ENCODE results near the gene RLN3. TPM values are rescaled to one million over a fixed set of nuclear protein-coding genes. Genes with fewer than 3 reads are reported as not detected.

RLN3 gene
- total RNA-seq, 4 donors from 2014 or later = not detected

DNA sequence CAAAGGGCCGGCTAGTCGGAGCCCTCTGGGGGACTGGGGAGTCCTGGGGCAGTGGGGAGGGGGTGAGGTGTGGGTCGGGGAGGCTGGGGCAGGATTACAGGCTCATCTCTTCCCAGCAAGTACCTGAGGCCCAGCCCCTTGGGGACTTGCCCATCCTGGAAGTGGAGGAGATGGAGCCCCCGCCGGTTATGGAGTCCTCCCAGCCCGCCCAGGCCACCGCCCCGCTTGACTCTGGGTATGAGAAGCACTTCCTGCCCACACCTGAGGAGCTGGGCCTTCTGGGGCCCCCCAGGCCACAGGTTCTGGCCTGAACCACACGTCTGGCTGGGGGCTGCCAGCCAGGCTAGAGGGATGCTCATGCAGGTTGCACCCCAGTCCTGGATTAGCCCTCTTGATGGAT lies 24.0 kb downstream of the RLN3 start:
- 86 to 95% methylated on average over 3 to 8 of the region's 9 CpGs for WGBS, 2 donors
- intact Hi-C loops (cut with DNase I) = no loop called here

DNA sequence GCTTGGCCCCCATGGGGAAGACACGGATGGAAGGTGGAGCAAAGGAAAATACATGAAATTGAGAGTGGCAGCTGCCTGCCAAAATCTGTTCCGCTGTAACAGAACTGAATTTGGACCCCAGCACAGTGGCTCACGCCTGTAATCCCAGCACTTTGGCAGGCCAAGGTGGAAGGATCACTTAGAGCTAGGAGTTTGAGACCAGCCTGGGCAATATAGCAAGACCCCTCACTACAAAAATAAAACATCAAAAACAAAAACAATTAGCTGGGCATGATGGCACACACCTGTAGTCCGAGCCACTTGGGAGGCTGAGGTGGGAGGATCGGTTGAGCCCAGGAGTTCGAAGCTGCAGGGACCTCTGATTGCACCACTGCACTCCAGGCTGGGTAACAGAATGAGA lies 24.5 kb downstream of the RLN3 start:
- WGBS, 2 donors = 92 to 98% methylated on average over 6 of the region's 6 CpGs
- TF ChIP-seq, protein P1, sequence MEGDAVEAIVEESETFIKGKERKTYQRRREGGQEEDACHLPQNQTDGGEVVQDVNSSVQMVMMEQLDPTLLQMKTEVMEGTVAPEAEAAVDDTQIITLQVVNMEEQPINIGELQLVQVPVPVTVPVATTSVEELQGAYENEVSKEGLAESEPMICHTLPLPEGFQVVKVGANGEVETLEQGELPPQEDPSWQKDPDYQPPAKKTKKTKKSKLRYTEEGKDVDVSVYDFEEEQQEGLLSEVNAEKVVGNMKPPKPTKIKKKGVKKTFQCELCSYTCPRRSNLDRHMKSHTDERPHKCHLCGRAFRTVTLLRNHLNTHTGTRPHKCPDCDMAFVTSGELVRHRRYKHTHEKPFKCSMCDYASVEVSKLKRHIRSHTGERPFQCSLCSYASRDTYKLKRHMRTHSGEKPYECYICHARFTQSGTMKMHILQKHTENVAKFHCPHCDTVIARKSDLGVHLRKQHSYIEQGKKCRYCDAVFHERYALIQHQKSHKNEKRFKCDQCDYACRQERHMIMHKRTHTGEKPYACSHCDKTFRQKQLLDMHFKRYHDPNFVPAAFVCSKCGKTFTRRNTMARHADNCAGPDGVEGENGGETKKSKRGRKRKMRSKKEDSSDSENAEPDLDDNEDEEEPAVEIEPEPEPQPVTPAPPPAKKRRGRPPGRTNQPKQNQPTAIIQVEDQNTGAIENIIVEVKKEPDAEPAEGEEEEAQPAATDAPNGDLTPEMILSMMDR (IDR thresholded peaks at IDR 0.05) = no peak
- H3K27ac ChIP-seq = no peak overlapping the region
- H3K36me3 ChIP-seq = no peaks in the 10 kb centered on the region
- peaks cover 0 to 4% of the 10 kb centered on the region in 2 donors for H3K4me1 ChIP-seq
- no peaks in the 10 kb centered on the region for H3K9me3 ChIP-seq
- intact Hi-C loops (cut with DNase I) = no loop called here
- H3K27me3 ChIP-seq = no peaks in the 10 kb centered on the region
- no peak for DNase-seq
- H3K4me3 ChIP-seq (replicated peaks in 1 of 3) = no peak overlapping the region

More for the DNA sequence above, 24.0 kb downstream of the RLN3 start:
- Histone ChIP-seq H3K27me3 (no peaks in the 10 kb centered on the region), H3K4me3 (replicated peaks in 1 of 3) (no peak overlapping the region), H3K9me3 (no peaks in the 10 kb centered on the region), H3K27ac (no peak overlapping the region), H3K4me1 (no peaks in the 10 kb centered on the region), H3K36me3 (no peaks in the 10 kb centered on the region)
- no peak for DNase-seq
- TF ChIP-seq POLR2A (IDR thresholded peaks at IDR 0.05) = no peak
- TF ChIP-seq, protein P1 (IDR thresholded peaks at IDR 0.05) = no peak

DNA sequence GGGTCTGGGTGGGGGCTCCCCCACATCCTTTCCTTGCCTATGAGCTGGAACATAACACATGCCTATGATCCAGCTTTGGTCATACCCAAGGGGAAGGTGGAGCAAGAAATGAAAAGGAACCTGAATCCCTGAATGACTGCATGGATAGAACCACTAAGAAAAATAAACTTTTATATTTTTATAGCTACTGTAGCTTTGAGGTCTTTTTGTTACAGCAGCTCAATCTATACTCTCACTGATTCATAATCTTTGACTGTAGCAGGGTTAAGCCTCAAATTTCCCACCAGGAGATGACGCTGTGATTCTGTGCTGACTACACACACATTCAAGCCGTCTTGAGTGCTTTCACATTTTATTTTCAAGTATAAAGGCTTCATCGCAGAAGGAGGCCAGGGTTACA lies 25.1 kb downstream of the RLN3 start:
- no peaks in the 10 kb centered on the region for H3K27me3 ChIP-seq
- H3K4me3 ChIP-seq (replicated peaks in 1 of 3) = no peak overlapping the region
- H3K27ac ChIP-seq = no peak overlapping the region
- no peaks in the 10 kb centered on the region for H3K36me3 ChIP-seq
- 93 to 98% methylated on average over 3 of the region's 3 CpGs for WGBS, 2 donors
- H3K9me3 ChIP-seq = no peaks in the 10 kb centered on the region
- peaks cover 4 to 10% of the 10 kb centered on the region in 2 donors for H3K4me1 ChIP-seq
- intact Hi-C loops (cut with DNase I) = no loop called here
- no peak for DNase-seq
- TF ChIP-seq, protein P1 (IDR thresholded peaks at IDR 0.05) = no peak
- TF ChIP-seq POLR2A (IDR thresholded peaks at IDR 0.05) = no peak

DNA sequence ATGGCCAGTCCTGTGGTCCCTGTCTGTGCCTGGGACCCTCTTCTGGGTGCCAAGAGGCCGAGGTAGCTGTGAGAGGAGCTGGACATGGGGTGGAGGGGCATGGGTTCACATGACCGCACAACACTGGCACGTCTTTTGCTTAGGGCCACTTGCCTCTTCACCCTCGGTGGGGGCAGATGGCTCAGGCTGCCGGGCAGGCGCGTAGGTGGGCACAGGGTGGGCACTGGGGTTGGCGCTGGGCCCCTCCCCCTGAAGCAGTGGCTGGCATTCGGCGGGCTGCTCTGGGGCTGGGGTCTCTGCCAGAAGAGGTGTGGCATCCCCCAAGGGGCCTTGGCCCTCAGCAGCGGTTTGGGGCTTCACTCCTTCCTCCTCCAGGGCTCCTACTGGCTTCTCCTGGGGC lies 25.6 kb downstream of the RLN3 start:
- no peaks in the 10 kb centered on the region for H3K27me3 ChIP-seq
- 93 to 94% methylated on average over 4 to 8 of the region's 11 CpGs for WGBS, 2 donors
- no peaks in the 10 kb centered on the region for H3K36me3 ChIP-seq
- no peaks in the 10 kb centered on the region for H3K9me3 ChIP-seq
- H3K27ac ChIP-seq = no peak overlapping the region
- peaks cover 5 to 14% of the 10 kb centered on the region in 2 donors for H3K4me1 ChIP-seq
- no peak for DNase-seq
- no peak overlapping the region for H3K4me3 ChIP-seq (replicated peaks in 1 of 3)
- no peak for TF ChIP-seq POLR2A (IDR thresholded peaks at IDR 0.05)
- TF ChIP-seq, protein P1 (IDR thresholded peaks at IDR 0.05) = no peak
- intact Hi-C loops (cut with DNase I) = no loop called here

DNA sequence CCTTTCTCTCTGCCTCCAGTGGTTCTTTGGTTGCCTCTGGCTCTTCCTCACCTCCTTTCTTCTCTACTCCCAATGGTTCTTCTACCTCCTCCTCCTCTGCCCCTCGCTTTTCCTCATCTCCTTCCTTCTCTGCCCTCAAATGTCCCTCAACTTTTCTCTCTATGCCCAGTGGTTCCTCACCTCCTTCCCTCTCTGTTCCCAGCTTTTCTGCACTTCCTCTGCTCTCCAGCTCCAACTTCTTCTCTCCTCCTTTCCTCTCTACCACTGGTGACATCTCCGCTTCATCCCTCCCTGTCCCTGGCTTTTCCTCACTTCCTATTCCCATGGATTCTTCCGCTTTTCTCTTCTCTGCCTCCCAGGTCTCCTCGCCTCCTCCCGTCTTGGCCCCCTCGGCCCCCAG lies 26.2 kb downstream of the RLN3 start:
- Histone ChIP-seq H3K27ac (no peak overlapping the region), H3K4me3 (replicated peaks in 1 of 3) (no peak overlapping the region), H3K9me3 (no peaks in the 10 kb centered on the region), H3K4me1 (peaks cover 5 to 18% of the 10 kb centered on the region in 2 donors), H3K36me3 (no peaks in the 10 kb centered on the region), H3K27me3 (no peaks in the 10 kb centered on the region)
- 86 to 92% methylated on average over 6 of the region's 6 CpGs for WGBS, 2 donors
- DNase-seq = no peak
- no peak for TF ChIP-seq POLR2A (IDR thresholded peaks at IDR 0.05)
- TF ChIP-seq, protein P1 (IDR thresholded peaks at IDR 0.05) = no peak
- intact Hi-C loops (cut with DNase I) = no loop called here
